H1 (cell line): ENCODE measurements around the gene CRISPLD2. TPM values are rescaled to one million over a fixed set of nuclear protein-coding genes. Genes with fewer than 3 reads are reported as not detected.

ENCODE experiments used
- ATF2 ChIP-seq: IDR thresholded peaks from 2 replicates; pipeline ENCODE4 v1.6.1; 2012; ENCODE audit warnings: low read length, inconsistent platforms
- CBX5 ChIP-seq: fragments of 300-800, 300-1000 bp; sonication (generic); IDR thresholded peaks from 2 replicates; pipeline ENCODE4 v1.7.1; 2016; ENCODE audit warnings: antibody characterized with exemption, low read length, low read depth
- CHD1 ChIP-seq: IDR thresholded peaks from 2 replicates; pipeline ENCODE4 v1.6.1; 2012; ENCODE audit warnings: low read depth, low read length, improper control_type of control experiment
- CHD7 ChIP-seq: fragments of 300-600 bp; sonication (generic); IDR thresholded peaks from 2 replicates; pipeline ENCODE4 v1.7.1; 2012; ENCODE audit warnings: low read length, moderate library complexity, mild to moderate bottlenecking, inconsistent platforms; ENCODE audit not compliant: insufficient replicate concordance
- EGR1 ChIP-seq: IDR thresholded peaks from 2 replicates; pipeline ENCODE4 v1.6.1; 2011; ENCODE audit warnings: low read depth, low read length, borderline replicate concordance
- NRF1 ChIP-seq: IDR thresholded peaks from 2 replicates; pipeline ENCODE4 v1.6.1; 2011; ENCODE audit warnings: mild to moderate bottlenecking, low read depth, low read length, improper control_type of control experiment
- RAD21 ChIP-seq, 2 experiments: IDR thresholded peaks in 1 of 2; conservative IDR thresholded peaks in 1 of 2; 2 replicates each; pipeline ENCODE4 v1.6.1; 2011; ENCODE audit warnings: low read depth in 2 of 2, low read length in 2 of 2, improper control_type of control experiment in 1 of 2, inconsistent platforms in 1 of 2, mild to moderate bottlenecking in 1 of 2, moderate library complexity in 1 of 2
- RBBP5 ChIP-seq: IDR thresholded peaks from 2 replicates; pipeline ENCODE4 v1.7.1; 2012; ENCODE audit warnings: low read depth, mild to moderate bottlenecking, inconsistent platforms, low read length, moderate library complexity, borderline replicate concordance
- SIRT6 ChIP-seq: IDR thresholded peaks from one replicate; pipeline ENCODE4 v1.7.1; 2012; ENCODE audit warnings: low read length, inconsistent platforms
- polyA plus RNA-seq, 7 experiments: library from polyadenylated mRNA; depleted of rRNA in 3 of 7; stranded (reverse) in 5 of 7; unstranded in 2 of 7; fragments of >200 nt in 5 of 7; fragments of 200-250 nt in 2 of 7; gene quantifications; 1 replicate in 5 of 7; 2 replicates in 1 of 7; 4 replicates in 1 of 7; pipeline versions ENCODE4 v1.2.1 to v1.2.3, GENCODE V29; 2011 to 2013; ENCODE audit warnings: missing spikeins in 2 of 7, mixed read lengths in 2 of 7
- total RNA-seq: library from RNA; stranded (reverse); fragmentation: NEBNext Ultra II Directional; extraction: Animal tissue kit (Norgen Biotek cat#: 25700); gene quantifications from 2 replicates; pipeline ENCODE4 v1.2.1, GENCODE V29; 2021

CRISPLD2 gene
- total and polyA plus RNA-seq, 2 of the 8 experiments (the other 6 are each of a cell fraction or from before 2014, with no cell fraction given): 2.7 to 5.1 TPM

- no peak for TF ChIP-seq CHD7
- no peak for TF ChIP-seq CBX5
- TF ChIP-seq ATF2: no peak
- TF ChIP-seq NRF1: no peak
- no peak for TF ChIP-seq RAD21 (IDR thresholded peaks at IDR 0.05 in 1 of 2, conservative IDR thresholded peaks at IDR 0.05 in 1 of 2; ENCODE audit: low read depth in 2 of 2, low read length in 2 of 2)
- no peak for TF ChIP-seq RBBP5
- no peak for TF ChIP-seq EGR1
- TF ChIP-seq CHD1: no peak
- no peak for TF ChIP-seq SIRT6
- TF ChIP-seq, all 59 proteins: peak for 0
Measured at GRCh38 chr16:84955427-84955826, 135.6 kb downstream of the CRISPLD2 start (continued).
